H1 (cell line): ENCODE results near the gene ZNF775. TPM values are rescaled to one million over a fixed set of nuclear protein-coding genes. Genes with fewer than 3 reads are reported as not detected.

Source experiments
- KDM1A ChIP-seq: fragments of 200-600, 300-600 bp; sonication (generic); IDR thresholded peaks from 2 replicates; pipeline ENCODE4 v1.7.1; 2016; ENCODE audit warnings: mild to moderate bottlenecking, low read length, borderline replicate concordance
- POLR2A ChIP-seq, 2 experiments: IDR thresholded peaks; 1 replicate in 1 of 2; 2 replicates in 1 of 2; pipeline ENCODE4 v1.6.1; 2011; ENCODE audit warnings: low read depth in 2 of 2, low read length in 2 of 2, mild to moderate bottlenecking in 2 of 2; ENCODE audit errors: control extremely low read depth in 1 of 2
- RAD21 ChIP-seq, 2 experiments: IDR thresholded peaks in 1 of 2; conservative IDR thresholded peaks in 1 of 2; 2 replicates each; pipeline ENCODE4 v1.6.1; 2011; ENCODE audit warnings: low read depth in 2 of 2, low read length in 2 of 2, improper control_type of control experiment in 1 of 2, inconsistent platforms in 1 of 2, mild to moderate bottlenecking in 1 of 2, moderate library complexity in 1 of 2
- SP2 ChIP-seq: IDR thresholded peaks from 2 replicates; pipeline ENCODE4 v1.6.1; 2012; ENCODE audit warnings: mild to moderate bottlenecking, low read length, inconsistent platforms
- ZNF274 ChIP-seq: IDR thresholded peaks from 2 replicates; pipeline ENCODE4 v1.7.0; 2012; ENCODE audit warnings: low read length, borderline replicate concordance; ENCODE audit errors: extremely low read depth
- polyA plus RNA-seq, 7 experiments: library from polyadenylated mRNA; depleted of rRNA in 3 of 7; stranded (reverse) in 5 of 7; unstranded in 2 of 7; fragments of >200 nt in 5 of 7; fragments of 200-250 nt in 2 of 7; gene quantifications; 1 replicate in 5 of 7; 2 replicates in 1 of 7; 4 replicates in 1 of 7; pipeline versions ENCODE4 v1.2.1 to v1.2.3, GENCODE V29; 2011 to 2013; ENCODE audit warnings: missing spikeins in 2 of 7, mixed read lengths in 2 of 7
- total RNA-seq: library from RNA; stranded (reverse); fragmentation: NEBNext Ultra II Directional; extraction: Animal tissue kit (Norgen Biotek cat#: 25700); gene quantifications from 2 replicates; pipeline ENCODE4 v1.2.1, GENCODE V29; 2021

The ZNF775 gene
- total and polyA plus RNA-seq, 2 of the 8 experiments (the other 6 are each of a cell fraction or from before 2014, with no cell fraction given): 13.6 to 21.5 TPM

DNA sequence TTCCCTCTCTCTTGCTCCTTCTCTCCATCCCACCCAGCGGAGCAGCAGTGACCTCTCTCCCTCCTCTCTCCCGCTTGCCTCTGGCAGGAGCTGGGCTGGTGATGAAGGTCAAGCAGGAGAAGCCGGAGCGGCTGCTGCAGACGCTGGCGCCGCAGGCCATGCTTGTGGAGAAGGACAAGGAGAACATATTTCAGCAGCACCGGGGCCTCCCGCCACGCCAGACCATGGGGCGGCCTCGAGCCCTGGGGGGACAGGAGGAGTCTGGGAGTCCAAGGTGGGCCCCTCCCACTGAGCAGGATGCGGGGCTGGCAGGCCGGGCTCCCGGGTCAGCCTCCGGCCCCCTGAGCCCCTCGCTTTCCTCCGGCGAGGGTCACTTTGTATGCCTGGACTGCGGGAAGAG is 17.3 kb downstream of the ZNF775 start (continued):
- TF ChIP-seq SP2: no peak
- no peak for TF ChIP-seq RAD21 (IDR thresholded peaks at IDR 0.05 in 1 of 2, conservative IDR thresholded peaks at IDR 0.05 in 1 of 2; ENCODE audit: low read depth in 2 of 2, low read length in 2 of 2)
- no peak for TF ChIP-seq KDM1A
- TF ChIP-seq ZNF274: no peak
- no peak for TF ChIP-seq POLR2A (IDR thresholded peaks at IDR 0.05; ENCODE audit: control extremely low read depth in 1 of 2, low read depth in 2 of 2, low read length in 2 of 2)
